T follicular helper cell (primary cell): ENCODE data around the gene GNAT1.

ENCODE experiments used
- DNase-seq: peaks from one replicate; pipeline ENCODE4 v3.0.0-alpha.2; 2020; ENCODE audit warnings: low read depth

The GNAT1 gene

GRCh38 chr3:50163572-50164455 lies 27.6 kb upstream of the GNAT1 start:
- no peak for DNase-seq

GRCh38 chr3:50164481-50164880 lies 26.9 kb upstream of the GNAT1 start:
- no peak for DNase-seq

GRCh38 chr3:50164984-50165909 lies 26.2 kb upstream of the GNAT1 start:
- DNase-seq: no peak

DNA sequence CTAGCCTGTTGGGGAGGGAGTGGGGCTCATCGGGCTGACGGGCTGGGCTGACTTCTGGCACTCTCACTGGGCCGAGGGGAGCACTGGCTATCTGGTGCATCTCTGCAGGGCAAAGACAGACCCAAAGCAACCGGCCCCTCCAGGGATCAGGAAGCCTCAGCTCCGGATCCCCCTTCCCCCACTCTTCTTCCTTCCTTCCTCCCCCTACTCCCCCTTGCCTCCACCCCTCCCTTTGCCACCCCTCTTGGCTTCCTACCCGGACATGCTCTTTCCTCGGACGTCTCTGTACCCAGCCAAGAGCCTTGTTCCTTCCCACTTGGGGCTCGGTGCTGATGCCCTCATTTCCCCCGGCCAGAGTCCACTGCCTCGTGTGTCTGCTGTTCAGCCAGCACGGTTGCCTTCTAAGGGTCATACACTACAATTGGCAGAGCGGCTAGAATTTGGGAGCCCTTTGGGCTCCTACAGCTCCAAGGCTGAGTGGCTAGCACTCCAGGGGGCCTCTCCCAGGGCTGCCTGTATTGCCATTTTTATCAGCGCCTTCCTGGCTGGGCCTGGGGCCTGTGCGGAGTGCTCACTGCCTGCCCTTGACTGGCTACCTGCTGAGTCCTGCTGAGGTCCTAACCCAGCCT lies 25.4 kb upstream of the GNAT1 start:
- DNase-seq: no peak

DNA sequence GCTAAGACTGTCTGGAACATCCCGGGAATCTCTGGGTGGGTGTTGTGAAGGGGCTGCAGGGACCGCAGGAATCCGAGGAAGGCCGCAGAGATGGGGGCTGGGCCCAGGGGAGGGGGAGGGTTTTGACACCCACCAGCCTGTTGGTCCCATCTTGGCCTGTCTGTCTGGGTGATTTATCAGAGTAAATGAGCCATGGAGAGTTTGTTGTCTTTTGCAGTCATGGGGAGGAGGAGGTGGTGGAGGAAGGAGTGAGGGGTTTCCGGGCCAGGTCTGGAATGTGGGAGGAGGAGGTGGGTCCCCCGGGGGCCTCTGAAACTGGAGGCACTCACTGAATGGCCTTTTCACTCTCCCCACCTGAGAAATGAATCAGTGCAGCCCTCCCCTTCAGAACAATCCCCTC lies 24.8 kb upstream of the GNAT1 start:
- DNase-seq: no peak

GRCh38 chr3:50167069-50167840 lies 24.2 kb upstream of the GNAT1 start:
- DNase-seq: no peak

DNA sequence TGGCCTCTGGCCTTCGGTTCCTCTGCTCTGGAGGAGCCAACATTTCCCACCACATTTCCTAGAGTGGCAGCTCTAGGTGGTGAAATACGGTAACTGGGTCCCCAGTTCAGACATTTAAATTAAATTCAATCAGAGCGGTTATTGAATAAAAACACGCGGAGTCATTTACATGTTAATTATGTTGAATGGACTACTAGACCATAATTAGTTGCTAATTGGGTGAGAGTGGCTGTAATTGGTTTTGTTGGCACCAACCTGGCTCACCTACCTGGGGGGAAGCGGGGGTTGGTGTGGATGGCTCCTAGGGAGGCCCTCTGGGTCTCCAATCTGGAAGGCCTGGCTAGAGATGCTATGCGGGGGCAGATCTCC lies 23.6 kb upstream of the GNAT1 start:
- DNase-seq: no peak

DNA sequence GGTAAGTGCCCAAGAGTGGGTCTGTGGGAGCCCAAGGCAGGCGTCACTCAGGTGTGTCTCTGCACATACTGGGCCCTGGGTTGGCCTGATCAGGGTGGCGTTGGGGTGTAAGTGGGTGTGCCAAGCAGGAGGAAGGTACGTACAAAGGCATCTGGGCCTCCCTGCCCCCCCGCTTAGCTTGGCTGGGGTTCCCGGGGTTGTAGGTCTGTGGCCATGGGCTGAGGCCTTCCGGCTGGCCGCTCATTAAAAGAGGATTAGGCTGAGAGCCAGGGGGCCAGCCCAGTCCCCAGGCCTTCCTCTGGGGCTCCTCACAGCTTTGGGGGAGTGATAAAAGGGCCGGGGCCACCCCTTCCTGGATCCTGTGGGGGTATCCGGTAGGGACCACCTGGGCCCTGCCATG lies 23.0 kb upstream of the GNAT1 start:
- no peak for DNase-seq

GRCh38 chr3:50168791-50169190 lies 22.6 kb upstream of the GNAT1 start:
- DNase-seq: no peak

DNA sequence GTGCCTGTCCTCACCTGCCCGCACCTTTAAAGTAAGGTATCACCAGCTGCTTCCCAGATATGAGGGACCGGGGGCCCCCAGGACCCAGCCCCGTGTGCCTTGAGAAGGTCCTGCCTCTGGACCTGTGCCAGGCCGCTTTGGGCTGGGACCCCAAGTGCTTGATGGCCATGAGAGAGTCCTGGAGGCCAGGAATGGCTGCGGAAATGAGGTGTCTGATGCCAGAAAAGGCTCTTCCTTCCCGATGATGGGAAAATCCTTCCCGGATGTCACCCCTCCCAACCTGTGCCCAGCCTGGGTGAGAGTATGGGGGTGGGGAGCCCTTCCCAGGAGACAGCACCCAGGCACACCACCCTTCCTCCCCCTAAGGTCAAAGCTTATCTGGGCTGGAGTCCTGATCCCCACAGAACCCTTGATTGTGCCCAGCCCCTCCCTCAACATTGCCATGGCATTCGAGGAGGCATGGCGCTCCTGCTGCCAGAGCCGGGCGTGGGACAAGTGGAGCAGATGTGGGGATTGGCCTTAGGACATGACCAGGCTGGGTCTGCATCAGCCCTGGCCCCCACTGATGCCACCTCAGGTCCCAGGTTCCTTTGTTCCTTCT lies 22.1 kb upstream of the GNAT1 start:
- no peak for DNase-seq

DNA sequence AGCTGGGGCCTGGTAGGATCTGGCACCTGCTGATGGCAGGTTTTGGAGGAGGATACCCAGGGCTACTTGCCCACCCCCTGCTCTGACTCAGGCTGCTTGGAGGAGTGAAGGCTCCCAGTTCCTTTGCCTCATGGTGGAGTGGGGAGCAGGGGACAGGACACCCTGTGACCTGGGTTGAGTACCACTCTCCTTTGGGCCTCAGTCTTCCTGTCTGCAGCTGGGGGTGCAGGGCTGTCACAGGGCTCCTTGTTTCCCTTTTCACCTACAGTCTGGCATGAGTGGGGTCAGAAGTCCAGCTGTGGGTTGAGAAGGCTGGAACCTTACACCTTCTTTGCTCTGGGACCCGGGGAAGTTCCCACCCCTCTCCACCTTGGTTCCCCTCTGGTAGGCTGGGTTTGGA lies 21.6 kb upstream of the GNAT1 start:
- DNase-seq: no peak

GRCh38 chr3:50170689-50171088 lies 20.7 kb upstream of the GNAT1 start:
- DNase-seq: no peak

- DNase-seq: no peak
Observed at GRCh38 chr3:50171540-50172301, 19.7 kb upstream of the GNAT1 start.

DNA sequence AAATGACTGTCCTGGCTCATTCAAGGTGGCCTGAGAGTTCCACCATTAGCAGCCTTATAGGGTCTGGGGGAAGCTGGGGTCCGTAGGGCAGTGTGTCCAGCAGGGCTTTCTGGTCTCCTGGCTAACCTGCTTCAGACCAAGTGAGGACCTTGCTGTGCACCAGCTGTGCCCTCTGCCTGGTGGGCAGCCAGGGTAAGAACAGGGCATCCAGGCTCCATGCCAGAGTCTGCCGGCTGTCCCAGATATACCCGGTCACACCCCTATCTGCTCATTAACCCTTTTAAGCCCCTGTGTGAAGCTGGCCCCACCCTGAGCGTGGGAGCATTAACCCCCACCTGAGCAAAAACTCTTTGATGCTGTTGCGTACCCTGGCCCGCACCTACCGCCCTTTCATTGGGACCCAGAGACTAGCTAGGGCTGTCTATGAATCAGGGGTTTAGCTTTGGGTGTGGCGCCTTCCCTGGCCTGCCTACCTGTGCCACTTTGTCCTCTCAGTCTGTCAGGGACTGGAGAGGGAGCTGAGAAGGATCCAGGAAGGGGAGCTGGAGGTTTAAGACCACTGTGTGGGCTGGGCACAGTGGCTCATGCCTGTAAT lies 18.7 kb upstream of the GNAT1 start:
- DNase-seq: no peak

- DNase-seq: no peak
Observed at GRCh38 chr3:50173685-50174516, 17.5 kb upstream of the GNAT1 start.

DNA sequence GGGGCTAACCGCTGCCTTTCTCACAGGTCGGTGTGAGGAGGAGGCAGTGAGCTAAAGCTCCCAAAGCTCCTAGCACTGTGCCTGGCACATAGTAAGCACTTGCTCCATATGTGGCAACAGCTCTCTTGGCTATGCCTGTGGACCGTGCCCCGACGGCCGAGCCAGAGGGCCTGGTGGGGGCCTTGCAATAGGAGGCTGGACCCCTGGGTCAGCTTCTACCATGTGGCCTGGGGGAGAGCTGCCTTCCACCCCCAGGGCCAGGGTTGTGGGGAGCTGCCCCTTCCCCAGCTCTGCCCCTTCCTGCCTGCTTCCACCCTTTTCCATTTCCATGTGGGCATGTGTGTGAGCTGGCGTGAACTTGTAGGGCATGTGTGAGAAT lies 16.9 kb upstream of the GNAT1 start:
- no peak for DNase-seq

- DNase-seq: no peak
Observed at GRCh38 chr3:50174947-50175524, 16.4 kb upstream of the GNAT1 start.

DNA sequence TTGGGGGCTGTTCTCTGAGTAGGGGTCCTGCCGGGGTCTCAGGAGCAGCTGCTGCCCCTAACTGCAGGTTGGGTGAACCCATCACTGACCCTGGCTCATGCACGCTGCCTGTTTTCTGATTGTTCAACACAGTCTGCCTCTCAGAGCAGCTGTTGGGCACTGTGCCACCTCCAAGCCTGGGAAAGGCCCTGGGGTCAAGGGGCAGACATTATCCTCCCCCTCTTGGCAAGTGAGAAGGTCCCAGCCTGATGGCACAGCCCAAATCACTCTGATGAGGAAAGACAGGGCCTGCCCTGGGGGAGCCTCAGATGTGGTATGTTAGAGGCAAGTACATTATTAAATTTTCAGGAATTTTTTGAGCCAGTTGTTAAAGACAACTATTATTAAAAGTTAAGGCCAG lies 14.1 kb upstream of the GNAT1 start:
- no peak for DNase-seq

DNA sequence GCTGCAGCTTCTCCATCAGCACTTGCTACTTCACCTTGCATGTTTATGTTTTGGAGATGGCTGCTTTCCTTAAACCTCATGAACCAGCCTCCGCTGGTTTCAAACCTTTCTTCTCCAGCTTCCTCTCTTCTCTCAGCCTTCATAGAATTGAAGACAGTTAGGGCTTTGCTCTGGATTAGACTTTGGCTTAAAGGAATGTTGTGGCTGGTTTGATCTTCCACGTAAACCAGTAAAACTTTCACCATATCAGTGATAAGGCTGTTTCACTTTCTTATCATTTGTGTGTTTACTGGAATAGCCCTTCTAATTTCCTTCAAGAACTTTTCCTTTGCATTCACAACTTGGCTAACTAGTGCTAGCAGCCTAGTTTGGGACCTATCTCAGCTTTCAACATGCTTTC lies 11.7 kb upstream of the GNAT1 start:
- no peak for DNase-seq
